NCI-H2227 treated with DMSO at 0.1 percent for 48 hours (cell line): ENCODE measurements around the gene CADPS2.

Experiments used
- DNase-seq: peaks from one replicate; lab custom pipeline; 2025; lab: John Stamatoyannopoulos, UW

The CADPS2 gene

GRCh38 chr7:122528879-122529481 is 357.3 kb downstream of the CADPS2 start:
- no peak for DNase-seq

- no peak for DNase-seq
These were observed 360.9 kb downstream of the CADPS2 start for GRCh38 chr7:122525355-122525754.

GRCh38 chr7:122521767-122522166 is 364.5 kb downstream of the CADPS2 start:
- DNase-seq = no peak

- no peak for DNase-seq
These were observed 365.2 kb downstream of the CADPS2 start for GRCh38 chr7:122520971-122521555.

GRCh38 chr7:122518488-122518887 is 367.8 kb downstream of the CADPS2 start:
- DNase-seq = no peak

GRCh38 chr7:122517576-122517975 is 368.7 kb downstream of the CADPS2 start:
- no peak for DNase-seq

GRCh38 chr7:122515404-122515803 is 370.9 kb downstream of the CADPS2 start:
- no peak for DNase-seq

GRCh38 chr7:122511268-122511667 is 375.0 kb downstream of the CADPS2 start:
- no peak for DNase-seq

- no peak for DNase-seq
These were observed 378.7 kb downstream of the CADPS2 start for GRCh38 chr7:122507591-122507990.

- no peak for DNase-seq
These were observed 394.3 kb downstream of the CADPS2 start for GRCh38 chr7:122492007-122492406.

- no peak for DNase-seq
These were observed 398.0 kb downstream of the CADPS2 start for GRCh38 chr7:122488241-122488640.

- DNase-seq = no peak
These were observed 399.1 kb downstream of the CADPS2 start for GRCh38 chr7:122487131-122487530.

- no peak for DNase-seq
These were observed 400.4 kb downstream of the CADPS2 start for GRCh38 chr7:122485856-122486255.

GRCh38 chr7:122482212-122482611 is 404.0 kb downstream of the CADPS2 start:
- no peak for DNase-seq

- DNase-seq = no peak
These were observed 415.4 kb downstream of the CADPS2 start for GRCh38 chr7:122470859-122471258.

GRCh38 chr7:122468945-122469344 is 417.3 kb downstream of the CADPS2 start:
- no peak for DNase-seq

- DNase-seq = no peak
These were observed 418.4 kb downstream of the CADPS2 start for GRCh38 chr7:122467661-122468449.

GRCh38 chr7:122465296-122465695 is 421.0 kb downstream of the CADPS2 start:
- DNase-seq = no peak

- no peak for DNase-seq
These were observed 422.6 kb downstream of the CADPS2 start for GRCh38 chr7:122463631-122464030.

- no peak for DNase-seq
These were observed 425.3 kb downstream of the CADPS2 start for GRCh38 chr7:122460936-122461335.

- DNase-seq = no peak
These were observed 428.3 kb downstream of the CADPS2 start for GRCh38 chr7:122457969-122458368.

- DNase-seq = no peak
These were observed 428.9 kb downstream of the CADPS2 start for GRCh38 chr7:122457325-122457724.

GRCh38 chr7:122454776-122455507 is 431.3 kb downstream of the CADPS2 start:
- no peak for DNase-seq
